ENCODE results near the gene PDGFRB. TPM values are rescaled to one million over a fixed set of nuclear protein-coding genes. Genes with fewer than 3 reads are reported as not detected.

The PDGFRB gene
- polyA plus RNA-seq, 1 donor: 18.6 TPM

- no peaks in the 10 kb centered on the region for H3K4me1 ChIP-seq (ENCODE audit: control insufficient read depth, insufficient read depth, low read length)
Observed at GRCh38 chr5:150066901-150067396, 88.7 kb downstream of the PDGFRB start.

DNA sequence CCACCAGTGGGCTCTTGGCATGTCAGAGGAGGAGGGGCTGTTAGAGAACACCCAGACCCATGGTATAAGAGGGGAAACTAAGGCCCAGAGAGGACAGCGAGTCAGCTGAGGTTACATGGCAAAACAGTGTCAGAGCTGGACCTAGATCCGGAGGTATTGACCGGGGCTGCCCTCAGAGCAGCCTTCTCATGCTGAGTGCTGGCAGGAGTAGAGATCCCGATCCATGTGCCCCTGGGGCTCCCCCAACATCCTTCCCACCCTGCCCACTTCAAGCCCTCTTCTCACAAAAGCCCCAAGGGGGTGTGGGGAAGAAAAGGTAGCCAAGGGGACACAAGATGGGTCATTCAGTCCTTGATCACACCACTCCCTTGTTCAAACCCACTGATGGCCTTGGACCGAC is 89.2 kb downstream of the PDGFRB start:
- DNase-seq: no peak

More at GRCh38 chr5:150066901-150067396, 88.7 kb downstream of the PDGFRB start:
- H3K27ac ChIP-seq (ENCODE audit: low read length): no peak overlapping the region
- no peaks in the 10 kb centered on the region for H3K9me3 ChIP-seq (ENCODE audit: control insufficient read depth, low read depth, low read length)
- WGBS (ENCODE audit: insufficient coverage, low lambda C conversion rate): no CpG with 5 or more reads among the region's 2 CpGs
- H3K27me3 ChIP-seq (ENCODE audit: control insufficient read depth, insufficient read depth, low read length): no peaks in the 10 kb centered on the region
- no peak overlapping the region for H3K4me3 ChIP-seq (ENCODE audit: low read length)
- no peaks in the 10 kb centered on the region for H3K36me3 ChIP-seq (ENCODE audit: control insufficient read depth, insufficient read depth, low read length)
- no peak for DNase-seq

DNA sequence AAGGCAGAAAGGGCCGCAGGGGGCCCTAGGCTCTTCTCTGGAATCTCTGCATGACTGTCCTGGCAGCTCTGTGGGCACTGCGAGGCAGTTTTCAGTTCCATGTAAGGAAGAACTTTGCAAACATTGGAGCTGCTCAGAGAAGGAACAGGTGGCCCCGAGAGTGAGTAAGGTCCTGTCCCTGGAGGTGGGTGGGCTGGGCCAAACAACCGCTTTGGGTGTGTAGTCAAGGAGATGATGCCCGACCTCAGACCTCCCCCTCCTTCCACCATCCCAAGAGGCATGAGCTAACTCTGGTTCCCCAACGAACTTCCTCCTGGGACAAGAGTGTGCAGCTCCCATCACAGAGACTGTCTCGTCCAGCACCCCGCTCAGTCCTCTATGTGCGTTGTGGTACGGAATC is 89.8 kb downstream of the PDGFRB start:
- DNase-seq: no peak
- WGBS (ENCODE audit: insufficient coverage, low lambda C conversion rate): no CpG with 5 or more reads among the region's 10 CpGs
- Histone ChIP-seq H3K36me3 (ENCODE audit: control insufficient read depth, insufficient read depth, low read length) (no peaks in the 10 kb centered on the region), H3K27me3 (ENCODE audit: control insufficient read depth, insufficient read depth, low read length) (no peaks in the 10 kb centered on the region), H3K4me3 (ENCODE audit: low read length) (no peak overlapping the region), H3K27ac (ENCODE audit: low read length) (no peak overlapping the region), H3K4me1 (ENCODE audit: control insufficient read depth, insufficient read depth, low read length) (no peaks in the 10 kb centered on the region), H3K9me3 (ENCODE audit: control insufficient read depth, low read depth, low read length) (no peaks in the 10 kb centered on the region)

More for the DNA sequence above, 89.2 kb downstream of the PDGFRB start:
- no peak overlapping the region for H3K27ac ChIP-seq (ENCODE audit: low read length)
- no peaks in the 10 kb centered on the region for H3K36me3 ChIP-seq (ENCODE audit: control insufficient read depth, insufficient read depth, low read length)
- H3K9me3 ChIP-seq (ENCODE audit: control insufficient read depth, low read depth, low read length): no peaks in the 10 kb centered on the region
- no peaks in the 10 kb centered on the region for H3K27me3 ChIP-seq (ENCODE audit: control insufficient read depth, insufficient read depth, low read length)
- H3K4me3 ChIP-seq (ENCODE audit: low read length): no peak overlapping the region
- H3K4me1 ChIP-seq (ENCODE audit: control insufficient read depth, insufficient read depth, low read length): no peaks in the 10 kb centered on the region
- WGBS (ENCODE audit: insufficient coverage, low lambda C conversion rate): 80% methylated on average over 1 of the region's 5 CpGs

DNA sequence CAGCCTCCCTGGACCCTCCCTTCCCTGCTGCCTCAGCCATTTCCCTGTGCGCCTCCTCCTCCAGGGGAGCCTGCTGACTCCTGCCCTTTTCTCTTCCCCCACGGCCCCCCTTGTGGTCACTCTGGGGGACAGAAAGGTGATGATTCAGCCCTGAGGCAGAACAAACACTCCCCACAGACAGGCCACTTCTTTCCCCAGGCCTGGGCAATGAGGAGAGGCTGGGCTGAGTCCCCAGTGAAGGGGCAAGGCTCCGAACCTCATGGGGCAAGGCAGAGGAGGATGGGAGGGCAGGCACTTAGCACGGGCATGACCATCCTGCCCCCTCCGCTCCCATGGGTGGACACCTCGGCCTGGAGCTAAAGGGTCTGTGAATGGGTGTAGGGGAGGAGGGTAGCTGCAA is 90.3 kb downstream of the PDGFRB start:
- H3K9me3 ChIP-seq (ENCODE audit: control insufficient read depth, low read depth, low read length): no peaks in the 10 kb centered on the region
- no peak overlapping the region for H3K4me3 ChIP-seq (ENCODE audit: low read length)
- H3K4me1 ChIP-seq (ENCODE audit: control insufficient read depth, insufficient read depth, low read length): no peaks in the 10 kb centered on the region
- no peak overlapping the region for H3K27ac ChIP-seq (ENCODE audit: low read length)
- H3K36me3 ChIP-seq (ENCODE audit: control insufficient read depth, insufficient read depth, low read length): no peaks in the 10 kb centered on the region
- DNase-seq: no peak
- no CpG with 5 or more reads among the region's 6 CpGs for WGBS (ENCODE audit: insufficient coverage, low lambda C conversion rate)
- H3K27me3 ChIP-seq (ENCODE audit: control insufficient read depth, insufficient read depth, low read length): no peaks in the 10 kb centered on the region

DNA sequence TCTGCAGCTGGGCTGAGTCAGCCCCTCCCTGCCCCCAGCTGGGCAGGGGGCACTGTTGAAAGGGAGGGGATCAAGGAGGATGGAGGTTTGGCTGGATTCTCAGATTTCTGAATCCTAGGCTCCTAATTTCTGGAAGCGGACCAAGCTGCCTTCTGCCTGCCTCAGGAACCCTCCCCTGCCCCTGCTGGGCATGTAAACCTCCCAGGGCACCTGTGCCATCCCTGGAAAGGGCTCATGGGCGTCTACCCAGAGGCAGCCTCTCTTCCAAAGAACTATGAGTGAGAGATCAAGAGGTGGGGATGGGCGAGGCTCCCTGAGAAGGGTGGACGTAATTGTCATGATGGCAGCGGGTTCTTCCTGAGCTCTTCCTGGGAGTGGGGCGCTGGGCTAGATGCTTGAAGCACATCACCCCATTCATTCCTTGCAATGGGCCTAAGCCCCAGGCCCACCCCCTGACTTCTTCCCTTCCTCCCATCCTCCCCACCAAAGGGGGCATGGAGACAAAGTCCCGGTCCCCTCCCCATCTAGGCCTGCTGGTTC is 90.9 kb downstream of the PDGFRB start:
- H3K27ac ChIP-seq (ENCODE audit: low read length): no peak overlapping the region
- no peaks in the 10 kb centered on the region for H3K36me3 ChIP-seq (ENCODE audit: control insufficient read depth, insufficient read depth, low read length)
- H3K4me1 ChIP-seq (ENCODE audit: control insufficient read depth, insufficient read depth, low read length): no peaks in the 10 kb centered on the region
- H3K4me3 ChIP-seq (ENCODE audit: low read length): no peak overlapping the region
- no CpG with 5 or more reads among the region's 7 CpGs for WGBS (ENCODE audit: insufficient coverage, low lambda C conversion rate)
- no peaks in the 10 kb centered on the region for H3K27me3 ChIP-seq (ENCODE audit: control insufficient read depth, insufficient read depth, low read length)
- no peaks in the 10 kb centered on the region for H3K9me3 ChIP-seq (ENCODE audit: control insufficient read depth, low read depth, low read length)
- DNase-seq: no peak

Other genes with a start within 250 kb of the PDGFRB start
- 1.0 TPM for gene PDE6A, start 211.1 kb downstream of the PDGFRB start, polyA plus RNA-seq
- 88.7 TPM for gene SLC26A2, start 195.1 kb downstream of the PDGFRB start, polyA plus RNA-seq
- gene TIGD6, start 155.2 kb downstream of the PDGFRB start, polyA plus RNA-seq: 5.4 TPM
- 36.8 TPM for gene HMGXB3, start 155.1 kb downstream of the PDGFRB start, polyA plus RNA-seq
- 31.0 TPM for gene CSF1R, start 69.3 kb downstream of the PDGFRB start, polyA plus RNA-seq
- 196 TPM for gene CDX1, start 10.9 kb upstream of the PDGFRB start, polyA plus RNA-seq
- gene SLC6A7, start 34.2 kb upstream of the PDGFRB start, polyA plus RNA-seq: 5.7 TPM
- gene CAMK2A, start 133.9 kb upstream of the PDGFRB start, polyA plus RNA-seq: 1.1 TPM
- gene ARSI, start 147.1 kb upstream of the PDGFRB start, polyA plus RNA-seq: 2.2 TPM
- 23.9 TPM for gene TCOF1, start 201.9 kb upstream of the PDGFRB start, polyA plus RNA-seq